T-helper 1 cell (primary cell): ENCODE results near the gene NCAPH2.

ENCODE experiments used
- DNase-seq, 5 donors: peaks; one replicate each; pipeline ENCODE4 v3.0.0-alpha.2; 2012 to 2020

The NCAPH2 gene

GRCh38 chr22:50490531-50491308 lies 17.3 kb upstream of the NCAPH2 start:
- no peak for DNase-seq

- DNase-seq: no peak
These were observed 10.9 kb upstream of the NCAPH2 start for GRCh38 chr22:50497093-50497492.

GRCh38 chr22:50498322-50498890 lies 9.6 kb upstream of the NCAPH2 start:
- DNase-seq: peak in 4 of 5 donors; percentile 47 to 64 (median 57)

GRCh38 chr22:50500452-50500851 lies 7.6 kb upstream of the NCAPH2 start:
- DNase-seq: no peak

GRCh38 chr22:50502096-50502495 lies 5.9 kb upstream of the NCAPH2 start:
- DNase-seq: no peak

- no peak for DNase-seq
These were observed 5.2 kb upstream of the NCAPH2 start for GRCh38 chr22:50502628-50503474.

- DNase-seq: peak in 1 of 5 donors; percentile 22
These were observed 4.4 kb upstream of the NCAPH2 start for GRCh38 chr22:50503475-50504145.

- DNase-seq: peak in 1 of 5 donors; percentile 12
These were observed 3.4 kb upstream of the NCAPH2 start for GRCh38 chr22:50504369-50505211.

GRCh38 chr22:50505276-50505775 lies 2.7 kb upstream of the NCAPH2 start:
- no peak for DNase-seq

- DNase-seq: peak in 1 of 5 donors; percentile 10
These were observed 2.0 kb upstream of the NCAPH2 start for GRCh38 chr22:50505776-50506610.

GRCh38 chr22:50506611-50507420 lies 1.2 kb upstream of the NCAPH2 start:
- peak in 1 of 5 donors; percentile 15 for DNase-seq

GRCh38 chr22:50507421-50507990 lies 518 bp upstream of the NCAPH2 start, which contains the start of gene LMF2:
Gene LMF2, minus strand, starts transcription at chr22:50507702. Its CDS starts 27 bp downstream, at chr22:50507675.
- DNase-seq: peak in 4 of 5 donors; percentile 88 to 97 (median 90)

GRCh38 chr22:50508897-50509296 lies 873 bp downstream of the NCAPH2 start:
- no peak for DNase-seq

- DNase-seq: no peak
These were observed 5.2 kb downstream of the NCAPH2 start for GRCh38 chr22:50513175-50513574.

GRCh38 chr22:50516068-50516467 lies 8.0 kb downstream of the NCAPH2 start:
- DNase-seq: no peak

- no peak for DNase-seq
These were observed 8.9 kb downstream of the NCAPH2 start for GRCh38 chr22:50516891-50517290.

GRCh38 chr22:50517495-50518260 lies 9.7 kb downstream of the NCAPH2 start:
- no peak for DNase-seq

GRCh38 chr22:50518606-50519005 lies 10.6 kb downstream of the NCAPH2 start:
- DNase-seq: no peak

GRCh38 chr22:50519151-50519550 lies 11.1 kb downstream of the NCAPH2 start:
- no peak for DNase-seq
